Activated CD4-positive, CD25-positive, alpha-beta regulatory T cell treated with anti-CD3 and anti-CD28 coated beads, Interleukin-2, amount 50 U/mL, for 24 hours (primary cell): ENCODE measurements around the gene BMPR1A.
"Not testable (repeated sequence)": the region's sequence is repeated elsewhere in the genome, so short reads cannot be mapped to it uniquely, and the experiment has no call there.

Source experiments
- ATAC-seq, 2 donors: fragments of 150-1000 bp; cut with Tn5 transposase; one replicate each; pipeline ENCODE4 v1.10.0; 2021; ENCODE audit warnings: mild to moderate bottlenecking in 1 of 2, moderate library complexity in 1 of 2

Gene BMPR1A

GRCh38 chr10:86898511-86898910, 142.1 kb downstream of the BMPR1A start:
- ATAC-seq: no peak

GRCh38 chr10:86899132-86899531, 142.7 kb downstream of the BMPR1A start:
- ATAC-seq: no peak

GRCh38 chr10:86899670-86900276, 143.4 kb downstream of the BMPR1A start:
- no peak for ATAC-seq

GRCh38 chr10:86900955-86901354, 144.5 kb downstream of the BMPR1A start:
- ATAC-seq: no peak

- no peak for ATAC-seq
Observed at GRCh38 chr10:86904600-86904999, 148.2 kb downstream of the BMPR1A start.

- no peak for ATAC-seq
Observed at GRCh38 chr10:86905429-86905828, 149.0 kb downstream of the BMPR1A start.

- ATAC-seq: no peak
Observed at GRCh38 chr10:86914734-86915133, 158.3 kb downstream of the BMPR1A start.

GRCh38 chr10:86918022-86918471, 161.6 kb downstream of the BMPR1A start:
- ATAC-seq: no peak

- ATAC-seq: no peak
Observed at GRCh38 chr10:86922553-86922961, 166.1 kb downstream of the BMPR1A start.

- no peak for ATAC-seq
Observed at GRCh38 chr10:86929468-86930380, 173.3 kb downstream of the BMPR1A start.

- no peak for ATAC-seq
Observed at GRCh38 chr10:86931872-86932271, 175.5 kb downstream of the BMPR1A start.

- no peak for ATAC-seq
Observed at GRCh38 chr10:86932674-86933073, 176.3 kb downstream of the BMPR1A start.

- ATAC-seq: not testable (repeated sequence)
Observed at GRCh38 chr10:86934162-86934711, 177.8 kb downstream of the BMPR1A start.

- ATAC-seq: no peak
Observed at GRCh38 chr10:86936661-86937501, 180.5 kb downstream of the BMPR1A start.

- no peak for ATAC-seq
Observed at GRCh38 chr10:86937502-86938154, 181.2 kb downstream of the BMPR1A start.

GRCh38 chr10:86938260-86938659, 181.8 kb downstream of the BMPR1A start:
- ATAC-seq: no peak

GRCh38 chr10:86940076-86940475, 183.7 kb downstream of the BMPR1A start:
- not testable (repeated sequence) for ATAC-seq

- ATAC-seq: no peak
Observed at GRCh38 chr10:86940677-86941076, 184.3 kb downstream of the BMPR1A start.

- ATAC-seq: no peak
Observed at GRCh38 chr10:86941426-86941825, 185.0 kb downstream of the BMPR1A start.

GRCh38 chr10:86941991-86942421, 185.6 kb downstream of the BMPR1A start:
- ATAC-seq: no peak

GRCh38 chr10:86942441-86943315, 186.3 kb downstream of the BMPR1A start:
- no peak for ATAC-seq
